HG02642 (cell line): Measurements from ENCODE around the gene RTN4RL1.

ENCODE experiments used
- ATAC-seq: cut with Tn5 transposase; IDR thresholded peaks from one replicate; pipeline ENCODE4 v1.9.1; 2021; ENCODE audit warnings: mild to moderate bottlenecking; ENCODE audit not compliant: unreplicated experiment, poor library complexity

The RTN4RL1 gene

DNA sequence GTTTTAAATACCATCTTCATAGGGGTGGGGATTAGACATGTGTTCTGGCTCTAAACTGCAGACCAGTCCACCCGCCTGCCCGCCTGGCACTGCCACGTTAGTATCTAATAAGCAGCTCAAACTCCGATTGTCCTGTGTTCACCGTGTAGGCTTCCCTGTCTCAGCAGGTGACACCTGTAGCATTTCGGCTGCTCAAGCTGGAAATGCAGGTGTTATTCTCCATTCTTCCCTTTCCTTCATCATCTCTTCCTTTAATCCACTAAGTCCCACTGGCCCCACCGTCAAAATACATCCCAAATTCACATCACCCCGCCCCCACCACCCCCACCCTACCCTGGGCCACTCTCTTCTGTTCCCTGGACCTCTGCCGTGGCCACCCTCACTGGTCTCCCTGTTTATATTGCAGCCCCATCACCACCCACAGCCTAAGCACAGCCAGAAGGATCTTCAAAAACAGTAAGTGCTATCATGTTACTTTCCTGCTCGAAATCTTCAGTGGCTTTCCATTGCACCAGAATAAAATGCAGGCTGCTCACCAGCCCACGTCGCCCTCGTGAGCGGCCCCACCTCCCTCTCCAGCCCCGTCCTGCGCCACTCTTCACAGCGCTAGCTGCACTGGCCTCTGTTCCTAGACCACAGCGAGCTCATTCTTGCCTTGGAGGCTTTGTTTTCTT is 65.1 kb downstream of the RTN4RL1 start:
- ATAC-seq: no peak

DNA sequence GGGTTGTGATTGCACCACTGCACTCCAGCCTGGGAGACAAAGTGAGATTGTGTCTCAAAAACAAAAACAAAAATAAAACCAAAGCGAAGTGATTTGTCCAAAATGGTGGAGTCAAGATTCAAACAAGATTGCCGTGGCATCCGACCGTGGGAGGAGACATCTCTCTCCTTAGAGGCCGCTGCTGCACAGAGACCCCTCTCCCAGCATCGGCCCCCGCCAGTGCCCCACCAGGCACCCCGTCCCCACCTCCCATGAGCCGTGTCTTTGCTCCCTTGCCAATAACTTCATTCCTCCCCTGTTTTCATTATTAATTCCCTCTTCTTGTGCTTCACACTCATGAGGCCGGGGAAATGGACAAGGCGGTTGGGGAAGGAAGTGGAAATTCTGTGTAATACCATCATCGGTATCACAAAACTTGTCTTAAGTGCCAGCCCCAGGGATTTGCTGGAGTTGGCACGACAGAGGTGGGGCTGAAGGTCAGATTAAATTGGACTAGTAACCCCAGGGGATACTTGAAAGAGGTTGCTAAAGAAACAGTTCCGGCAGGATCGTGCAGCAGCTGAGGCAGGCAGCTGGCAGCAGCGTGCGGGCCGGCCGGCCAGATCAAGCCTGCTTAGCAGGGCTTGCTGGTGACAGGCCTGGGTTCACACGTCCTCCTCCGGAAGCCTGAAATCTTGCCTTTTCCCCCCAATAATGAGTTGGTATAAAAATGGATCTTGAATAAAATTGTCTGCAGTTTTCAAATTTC is 66.8 kb downstream of the RTN4RL1 start:
- ATAC-seq: no peak

DNA sequence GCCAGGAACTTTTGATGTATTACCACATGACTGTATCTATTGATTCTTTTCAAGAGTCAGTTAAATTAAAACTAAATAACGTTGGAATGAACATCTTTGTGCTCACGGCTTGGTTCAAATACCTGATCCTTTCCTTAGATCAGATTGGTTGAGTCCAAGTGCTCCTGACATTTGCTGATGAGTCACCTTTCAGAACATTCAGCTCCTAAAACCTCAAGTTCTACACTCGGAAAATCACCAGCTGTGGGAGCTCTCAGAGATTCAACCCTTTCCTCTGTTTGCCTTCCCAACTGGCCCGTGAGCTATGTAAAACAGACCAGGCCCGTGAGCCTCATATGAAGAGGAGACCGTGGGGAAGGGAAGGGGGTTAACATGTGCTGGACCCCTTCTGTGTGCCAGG is 68.1 kb downstream of the RTN4RL1 start:
- ATAC-seq: no peak

DNA sequence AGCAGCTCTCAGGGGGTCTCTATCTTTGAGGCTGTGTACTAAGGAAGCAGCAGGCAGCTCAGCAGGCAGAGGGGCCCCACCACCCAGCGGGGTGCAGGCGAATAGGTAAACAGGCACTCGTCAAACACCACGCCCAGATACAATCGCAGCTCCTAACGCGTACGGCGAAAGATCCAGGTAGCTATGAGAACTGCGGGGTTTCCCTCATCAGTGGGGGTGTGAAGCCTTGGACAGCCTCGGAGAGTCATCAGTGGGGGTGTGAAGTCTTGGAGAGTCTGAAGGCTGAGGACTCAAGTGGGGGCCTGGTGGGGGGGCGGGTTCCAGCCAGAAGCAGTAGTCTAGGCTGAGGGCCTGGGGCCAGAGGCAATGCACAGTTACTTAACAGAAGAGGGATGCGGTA is 69.0 kb downstream of the RTN4RL1 start:
- no peak for ATAC-seq

DNA sequence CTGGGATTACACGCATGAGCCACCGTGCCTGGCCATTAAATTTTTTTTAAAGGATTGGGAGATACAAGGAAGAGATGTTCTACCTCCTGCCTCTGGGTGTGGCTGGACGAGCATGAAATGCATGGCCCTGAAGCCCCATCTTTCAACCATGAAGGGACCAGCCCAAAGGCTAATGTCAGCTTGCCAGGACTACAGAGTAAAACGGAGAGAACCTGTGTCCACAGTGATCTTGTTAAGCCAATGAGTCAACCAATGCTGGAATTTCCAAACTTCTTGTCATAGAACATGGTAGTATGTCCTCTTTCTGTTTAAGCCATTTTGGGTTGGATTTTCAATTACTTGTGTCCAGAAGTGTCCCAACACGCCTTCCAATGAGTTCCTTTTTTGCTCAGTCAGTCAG is 71.3 kb downstream of the RTN4RL1 start:
- ATAC-seq: no peak

DNA sequence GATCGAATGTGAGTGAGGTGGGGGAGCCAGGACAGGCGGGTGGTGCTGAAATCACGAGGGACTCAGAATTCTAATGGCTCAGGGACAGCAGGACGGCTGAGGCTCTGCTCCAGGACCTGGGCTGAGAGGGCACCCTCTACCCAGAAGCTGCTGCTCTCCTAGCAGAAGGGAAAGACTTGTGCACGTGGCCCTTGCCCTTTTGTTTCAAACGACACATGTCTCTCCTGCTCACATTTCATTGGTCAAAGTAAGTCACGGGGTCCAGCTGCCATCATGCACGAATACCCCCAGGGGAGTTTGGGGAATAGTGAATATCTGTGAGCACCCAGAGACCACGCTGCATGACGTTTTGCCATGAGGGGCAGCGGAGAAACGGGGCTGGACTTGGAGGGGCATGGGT is 73.2 kb downstream of the RTN4RL1 start:
- no peak for ATAC-seq

DNA sequence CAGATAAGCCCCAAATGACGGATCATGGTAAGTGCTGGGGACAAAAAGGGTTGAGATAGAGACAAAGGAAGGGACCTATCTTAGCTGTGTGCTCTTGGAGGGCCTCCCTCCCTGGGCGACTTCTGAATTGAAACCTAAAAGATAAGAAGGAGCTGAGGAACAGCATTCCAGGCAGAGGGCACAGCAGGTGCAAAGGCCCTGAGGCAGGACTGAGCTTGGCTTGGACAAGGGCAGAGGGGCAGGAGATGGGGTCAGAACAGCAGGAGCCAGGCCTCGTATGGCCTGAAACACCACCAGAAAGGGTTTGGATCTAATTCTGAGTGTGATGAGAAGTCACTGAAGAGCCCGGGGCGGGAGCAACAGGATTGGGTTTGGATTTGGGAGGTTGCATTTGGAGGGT is 75.4 kb downstream of the RTN4RL1 start:
- ATAC-seq: no peak

DNA sequence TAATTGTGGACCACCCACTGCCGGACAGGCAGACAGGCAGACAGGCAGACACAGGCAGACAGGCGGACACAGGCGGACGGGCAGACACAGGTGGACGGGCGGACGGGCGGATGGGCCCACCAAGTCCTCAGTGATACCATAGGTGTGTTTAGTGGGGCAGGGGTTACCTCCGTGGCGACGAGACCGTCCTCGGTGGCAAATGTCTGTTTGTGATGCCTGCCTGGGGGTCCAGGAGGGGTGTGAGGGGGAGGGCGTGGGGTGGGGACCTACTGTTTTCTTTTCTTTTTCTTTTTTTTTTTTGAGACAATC is 76.7 kb downstream of the RTN4RL1 start:
- no peak for ATAC-seq

DNA sequence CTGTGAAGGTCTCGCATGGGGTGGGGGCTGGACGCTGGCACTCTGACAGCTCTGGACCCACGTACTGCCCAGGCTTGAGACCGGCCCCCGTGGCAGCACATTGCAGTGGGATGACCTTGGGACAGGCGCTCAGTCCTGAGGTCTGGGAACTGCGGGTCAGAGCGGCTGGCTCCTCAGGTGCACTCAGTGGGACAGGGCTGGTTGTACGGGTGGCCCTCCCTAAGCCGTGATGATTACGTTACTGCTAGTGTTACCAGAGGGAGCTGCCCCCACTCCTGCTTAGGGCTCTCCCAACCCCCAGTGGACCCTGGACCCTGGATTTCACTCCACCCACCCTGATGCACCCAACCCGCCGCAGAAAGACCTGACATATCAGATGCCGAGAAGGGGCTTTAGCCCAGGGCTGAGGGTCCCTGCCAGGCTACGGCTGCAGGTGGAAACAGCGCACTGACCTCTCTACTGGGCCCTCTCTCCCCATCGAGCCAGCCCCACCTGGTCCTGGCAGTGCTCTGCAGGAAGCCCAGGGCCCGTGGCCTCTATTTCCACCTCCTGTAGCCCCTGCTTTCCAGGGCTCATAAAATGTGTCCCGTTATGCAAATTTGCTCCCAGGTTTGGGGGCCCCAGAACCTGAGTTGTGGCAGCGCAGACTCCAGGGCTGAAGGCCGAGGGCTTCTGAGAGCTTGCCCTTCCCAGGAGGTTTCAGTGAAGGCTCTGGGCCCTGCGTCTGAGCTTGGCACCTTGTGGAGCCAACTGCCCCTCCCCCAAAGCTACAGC is 77.2 kb downstream of the RTN4RL1 start:
- no peak for ATAC-seq

DNA sequence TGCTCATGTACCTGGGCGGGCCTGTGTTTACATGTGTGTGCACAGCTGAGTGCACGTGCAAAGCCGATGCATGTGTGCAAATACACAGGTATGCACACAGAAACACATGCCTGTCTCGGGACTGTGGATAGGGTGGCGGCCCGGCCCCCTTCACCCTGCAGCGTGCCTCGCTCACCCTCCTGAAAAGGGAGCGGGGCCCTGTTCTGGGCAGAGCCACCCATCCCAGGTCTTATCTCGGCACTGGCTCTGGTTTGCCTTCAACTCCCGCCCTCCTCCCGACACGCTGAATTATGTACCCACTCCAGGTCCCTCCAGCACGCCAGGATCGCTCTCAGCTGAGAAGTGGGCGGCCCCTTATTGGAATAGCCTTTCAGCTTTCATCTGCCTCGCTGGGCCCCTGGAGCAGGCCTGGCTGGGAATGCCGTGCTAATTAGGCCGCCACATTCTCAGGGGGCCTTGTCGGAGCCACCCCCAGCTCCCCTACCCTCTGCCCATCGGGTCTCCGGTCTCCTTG is 77.8 kb downstream of the RTN4RL1 start:
- no peak for ATAC-seq

DNA sequence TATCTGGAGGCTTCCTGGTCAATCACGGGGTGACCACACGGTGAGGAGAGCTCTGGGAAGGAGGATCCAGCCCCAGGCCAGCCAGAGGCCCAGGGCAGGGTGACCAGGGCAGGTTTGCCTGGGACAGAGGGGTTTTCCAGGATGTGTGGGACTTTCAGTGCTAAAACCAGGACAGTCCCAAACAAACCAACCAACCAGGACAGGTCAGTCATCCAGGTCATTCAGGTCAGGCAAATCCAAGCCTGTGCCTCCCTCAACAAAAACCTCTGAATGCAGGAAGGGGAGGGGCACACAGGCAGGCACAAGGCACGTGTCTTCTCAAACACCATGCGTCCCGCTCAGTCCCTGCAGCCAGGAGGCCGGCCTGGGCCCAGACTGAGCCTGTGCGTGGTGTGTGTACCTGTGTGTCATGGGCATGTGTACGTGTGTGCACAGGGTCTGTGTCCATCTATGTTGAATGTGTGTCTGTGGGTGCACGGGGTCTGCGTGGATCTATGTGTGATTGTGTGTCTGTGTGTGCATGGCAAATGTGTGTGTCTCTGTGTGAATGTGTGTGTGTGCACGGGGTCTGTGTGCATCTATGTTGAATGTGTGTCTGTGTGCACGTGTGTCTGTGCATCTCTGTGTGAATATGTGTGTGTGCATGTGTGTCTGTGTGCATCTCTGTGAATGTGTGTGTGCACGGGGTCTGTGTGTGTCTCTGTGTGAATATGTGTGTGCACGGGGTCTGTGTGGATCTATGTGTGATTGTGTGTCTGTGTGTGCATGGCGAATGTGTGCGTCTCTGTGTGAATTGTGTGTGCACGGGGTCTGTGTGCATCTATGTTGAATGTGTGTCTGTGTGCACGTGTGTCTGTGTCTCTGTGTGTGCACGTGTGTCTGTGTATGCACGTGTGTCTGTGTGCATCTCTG is 78.9 kb downstream of the RTN4RL1 start:
- no peak for ATAC-seq

DNA sequence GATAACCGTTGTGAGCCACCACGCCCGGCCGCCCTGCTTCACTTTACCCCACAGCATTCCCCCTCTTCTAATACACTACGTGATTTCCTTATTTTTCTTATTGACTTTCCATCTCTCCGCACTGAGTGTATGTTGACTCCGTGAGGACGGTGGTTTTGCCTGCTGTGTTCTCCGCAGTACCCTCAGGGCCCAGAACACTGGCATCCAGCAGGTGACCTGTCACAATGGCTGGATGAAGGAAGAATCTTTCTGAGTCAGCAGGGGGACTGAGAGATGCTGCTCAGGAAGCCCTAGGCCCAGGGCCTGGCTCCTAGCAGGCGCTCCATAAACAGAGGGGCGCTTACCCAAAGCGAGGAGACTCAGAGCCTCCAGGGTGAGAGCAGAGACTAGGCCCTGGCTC is 79.5 kb downstream of the RTN4RL1 start:
- no peak for ATAC-seq

DNA sequence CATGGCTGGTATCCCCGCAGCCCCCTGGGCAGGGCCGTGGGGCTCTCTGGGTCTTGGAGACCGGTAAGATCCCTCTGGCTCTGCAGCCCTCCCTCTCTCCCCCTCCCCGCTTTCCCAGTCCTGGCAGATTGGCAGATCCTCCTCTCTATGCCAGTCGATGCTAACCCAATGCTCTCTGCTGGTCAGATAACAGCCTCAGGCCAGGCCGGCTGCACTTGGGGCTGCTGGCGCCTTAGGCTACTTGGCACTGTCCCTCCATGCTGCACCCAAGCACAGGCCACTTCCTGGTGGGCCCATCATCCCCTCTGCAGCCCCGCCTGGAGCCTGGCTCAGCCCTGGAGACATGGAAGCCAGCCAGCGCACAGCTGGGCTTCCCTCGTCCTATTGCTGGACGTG is 81.7 kb downstream of the RTN4RL1 start:
- ATAC-seq: no peak

DNA sequence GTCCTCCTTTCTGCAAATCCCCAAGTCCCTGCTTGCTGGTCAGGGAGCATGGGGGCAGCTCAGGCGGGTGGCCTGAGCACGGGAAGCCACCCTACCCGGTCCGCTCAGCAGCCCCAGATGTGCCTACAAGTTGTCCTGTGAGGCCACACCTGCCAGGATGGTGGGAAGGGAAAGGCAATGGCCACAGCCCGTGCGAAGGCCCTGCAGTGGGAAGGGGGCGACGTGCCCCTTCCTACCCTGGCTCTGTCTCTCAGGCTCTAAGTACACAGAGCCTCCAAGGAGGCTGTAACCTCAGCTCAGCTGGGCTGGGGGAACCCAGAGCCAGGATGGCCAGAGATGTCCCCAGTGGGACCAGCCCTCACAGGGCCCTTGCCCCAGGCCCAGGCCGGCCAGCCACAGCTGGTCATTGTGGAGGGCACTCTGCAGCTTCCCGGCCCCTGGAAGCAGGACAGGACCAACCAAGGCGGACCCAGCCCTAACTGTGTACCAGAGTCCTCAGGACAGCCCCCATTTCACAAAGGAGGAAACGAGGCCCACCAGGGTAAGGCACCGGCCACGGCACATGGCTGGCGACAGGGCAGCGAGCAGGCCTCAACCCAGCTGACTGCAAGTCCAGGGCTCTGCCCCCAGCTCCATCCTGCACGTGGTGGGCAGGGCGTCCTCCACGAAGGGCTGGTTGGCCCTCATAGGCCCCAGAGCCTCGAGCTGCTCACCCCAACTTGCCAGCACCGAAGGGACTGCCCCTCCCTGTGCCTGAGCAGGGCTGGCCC is 82.3 kb downstream of the RTN4RL1 start:
- no peak for ATAC-seq

DNA sequence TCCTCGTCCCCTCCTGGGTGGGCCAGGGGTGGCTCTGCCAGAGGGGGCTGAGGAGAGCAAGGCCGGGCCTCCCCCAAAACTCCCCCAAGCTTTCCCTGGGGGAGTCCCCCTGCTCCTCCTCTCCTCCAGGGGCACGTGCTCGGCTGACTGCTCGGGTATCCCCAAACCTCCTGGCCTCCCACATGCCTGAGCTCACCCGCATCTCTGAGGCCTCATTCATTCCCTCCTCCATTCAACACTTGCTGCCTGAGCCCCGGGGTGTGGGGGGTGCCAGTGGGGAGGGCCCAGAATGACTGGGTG is 83.1 kb downstream of the RTN4RL1 start:
- ATAC-seq: no peak

DNA sequence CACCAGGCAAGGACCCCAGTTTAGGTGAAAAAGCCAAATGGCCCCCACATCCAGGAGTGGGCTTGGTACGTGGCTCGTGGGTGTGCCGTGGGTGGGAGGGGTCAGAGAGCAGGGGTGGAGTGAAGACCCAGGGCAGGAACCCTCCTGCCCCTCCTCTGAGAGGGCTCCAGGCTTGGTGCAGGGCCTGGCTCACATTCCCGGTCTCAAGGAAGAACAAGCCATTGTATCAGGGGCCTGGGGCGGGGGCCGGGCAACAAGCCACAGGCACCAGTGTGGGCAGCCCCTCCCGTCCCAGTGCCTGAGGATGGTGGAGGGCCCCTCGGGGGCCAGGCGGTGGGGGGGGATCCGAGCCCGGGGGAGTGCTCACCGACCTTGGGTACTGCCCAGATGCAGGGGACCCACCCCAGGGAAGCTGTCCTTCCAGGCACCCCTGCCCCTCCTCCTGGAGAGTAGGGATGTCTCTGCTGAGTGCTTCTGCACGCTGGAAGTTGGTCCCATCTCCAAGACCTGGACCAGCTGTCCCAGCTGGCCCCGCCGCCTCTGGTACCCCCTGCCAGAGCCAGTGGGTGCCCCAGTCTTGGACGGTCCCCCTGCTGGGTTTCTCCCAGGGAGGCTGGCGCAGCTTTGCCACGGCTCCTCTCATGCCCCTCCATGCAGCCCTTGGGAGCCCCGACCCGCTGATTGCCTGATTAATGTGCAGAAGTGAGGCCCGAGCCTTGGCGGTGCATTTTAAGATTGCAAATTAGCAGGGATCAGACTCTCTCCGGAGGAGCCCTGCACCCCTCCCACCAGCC is 83.7 kb downstream of the RTN4RL1 start:
- no peak for ATAC-seq

DNA sequence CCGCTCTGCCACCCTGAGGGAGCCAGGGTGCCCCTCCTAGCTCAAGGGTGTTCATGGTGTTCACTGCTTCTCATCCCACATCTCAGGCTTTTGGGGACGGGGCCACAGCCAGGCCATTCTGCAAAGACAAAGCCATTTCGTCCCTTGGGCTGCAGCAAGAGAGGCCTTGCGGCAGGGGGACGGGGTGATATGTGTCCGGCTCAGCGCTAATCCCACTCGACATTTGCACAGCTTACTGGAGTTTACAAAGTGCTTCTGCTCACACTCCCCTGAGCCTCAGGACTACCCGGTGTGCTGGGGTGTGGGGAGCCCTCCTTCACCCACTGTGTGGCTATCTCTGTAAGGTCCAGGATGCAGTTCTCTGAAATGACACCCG is 84.3 kb downstream of the RTN4RL1 start:
- ATAC-seq: no peak

DNA sequence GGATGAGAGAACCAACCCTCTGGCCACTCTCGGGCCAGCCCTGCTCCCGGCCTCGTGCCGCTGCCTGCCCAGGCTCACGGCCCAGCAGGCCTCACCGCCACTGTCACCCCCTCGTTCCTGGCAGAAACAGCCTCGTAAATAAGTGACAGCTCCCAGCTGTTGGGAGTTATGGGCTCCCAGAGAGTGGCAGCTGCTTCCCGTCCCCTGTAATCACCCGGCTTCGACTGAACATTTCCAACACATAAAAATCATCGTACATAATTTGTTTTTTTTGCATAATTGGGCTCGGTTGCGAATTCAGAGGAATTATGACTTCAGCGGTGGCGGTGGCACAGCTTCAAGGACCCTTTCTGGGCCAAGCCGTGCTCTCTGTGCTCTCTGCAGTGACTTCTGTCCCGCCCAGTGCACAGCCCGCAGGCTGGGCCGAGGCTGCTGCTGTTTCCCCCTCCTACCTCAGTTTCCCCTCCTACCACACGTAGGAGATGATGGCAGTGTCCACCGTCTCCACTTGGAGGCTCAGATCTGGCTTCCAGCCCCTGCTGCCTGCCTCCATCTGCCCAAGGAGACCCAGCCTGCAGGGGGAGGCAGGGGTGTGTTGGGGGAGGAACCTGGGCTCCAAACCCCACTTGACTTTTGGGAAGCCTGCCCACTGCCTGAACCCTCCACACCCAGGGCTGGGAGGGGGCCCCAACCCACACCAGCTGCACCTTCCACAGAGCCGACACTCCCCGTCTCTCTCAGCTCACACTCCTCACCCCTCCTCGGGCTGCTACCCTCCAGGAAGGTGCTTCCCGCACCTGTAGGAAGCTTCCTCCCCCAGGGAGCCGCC is 84.9 kb downstream of the RTN4RL1 start:
- ATAC-seq: no peak
